Naive B cell (primary cell): ENCODE data around the gene PCSK6. TPM values are rescaled to one million over a fixed set of nuclear protein-coding genes. Genes with fewer than 3 reads are reported as not detected.
"Not testable (repeated sequence)": the region's sequence is repeated elsewhere in the genome, so short reads cannot be mapped to it uniquely, and the experiment has no call there.

Experiments
- ATAC-seq, 2 donors: fragments of 150-1000 bp; cut with Tn5 transposase; 2 replicates each; pipeline ENCODE4 v1.10.0; 2021; ENCODE audit warnings: low read depth in 2 of 2, mild to moderate bottlenecking in 2 of 2, moderate library complexity in 2 of 2
- DNase-seq: peaks from one replicate; pipeline ENCODE4 v3.0.0; 2022
- H3K27ac Mint-ChIP-seq, 6 donors: one replicate each; pipeline ENCODE4 v1.8.0; 2020 to 2022; ENCODE audit warnings: mild to moderate bottlenecking in 6 of 6, mixed read lengths in 6 of 6, moderate library complexity in 5 of 6, inconsistent platforms in 2 of 6
- H3K27me3 Mint-ChIP-seq, 3 donors: one replicate each; pipeline ENCODE4 v1.8.0; 2021 to 2022; ENCODE audit warnings: mixed read lengths in 3 of 3, mild to moderate bottlenecking in 1 of 3
- H3K36me3 Mint-ChIP-seq, 2 donors: one replicate each; pipeline ENCODE4 v1.8.0; 2020 to 2022; ENCODE audit warnings: mixed read lengths in 2 of 2, inconsistent platforms in 1 of 2, mild to moderate bottlenecking in 1 of 2
- H3K4me1 Mint-ChIP-seq, 3 donors: one replicate each; pipeline ENCODE4 v1.8.0; 2020 to 2022; ENCODE audit warnings: mixed read lengths in 3 of 3, inconsistent platforms in 1 of 3, mild to moderate bottlenecking in 1 of 3, moderate library complexity in 1 of 3
- H3K4me3 Mint-ChIP-seq, 8 donors: one replicate each; pipeline ENCODE4 v1.8.0; 2020 to 2022; ENCODE audit warnings: mild to moderate bottlenecking in 8 of 8, mixed read lengths in 8 of 8, moderate library complexity in 8 of 8, inconsistent platforms in 2 of 8
- H3K9me3 Mint-ChIP-seq, 7 donors: one replicate each; pipeline ENCODE4 v1.8.0; 2020 to 2022; ENCODE audit warnings: mixed read lengths in 7 of 7, mild to moderate bottlenecking in 5 of 7, inconsistent platforms in 2 of 7, moderate library complexity in 1 of 7
- polyA plus RNA-seq, 6 donors: library from polyadenylated mRNA; unstranded; fragments of 300-500 nt; fragmentation: Illumina TruSeq; gene quantifications; one replicate each; pipeline ENCODE4 v1.2.3, GENCODE V29; 2021; ENCODE audit warnings: low read depth in 6 of 6

Gene PCSK6
- polyA plus RNA-seq, 6 donors from 2014 or later, result 0.78 to 1.4 (median 0.96) TPM; not detected in 1

DNA sequence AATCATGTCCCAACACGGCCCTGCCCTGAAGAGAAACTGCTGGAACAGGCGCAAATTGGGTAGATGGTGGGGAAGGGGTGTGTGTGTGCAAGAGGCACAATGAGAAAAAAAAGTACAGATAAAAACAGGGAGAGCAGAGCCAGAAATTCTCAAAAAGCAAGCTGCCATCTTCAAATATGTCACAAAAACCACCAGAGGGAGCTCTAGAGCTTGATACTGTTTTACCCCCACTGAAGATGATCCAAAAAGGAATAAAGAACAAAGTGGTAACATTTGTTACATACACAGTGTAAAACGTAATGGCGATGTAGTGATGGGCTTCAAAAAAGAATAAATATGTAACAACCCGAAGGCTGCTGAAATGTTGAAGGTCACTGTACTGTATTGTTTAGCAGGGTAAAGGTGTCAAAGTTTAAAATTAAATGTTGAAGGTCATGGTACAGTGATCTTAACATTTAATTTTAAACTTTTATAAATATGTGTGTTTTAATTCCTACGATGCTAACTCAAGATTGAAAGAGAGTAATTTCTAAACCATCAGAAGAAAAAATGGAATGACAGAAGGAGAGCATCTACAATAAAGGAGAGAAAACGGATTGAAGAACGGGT lies 200.5 kb downstream of the PCSK6 start:
- peak; percentile 57 to 74 for ATAC-seq
- Mint-ChIP-seq H3K36me3 (peaks cover 17 to 20% of the 10 kb centered on the region in 2 donors), H3K27ac (peak overlapping the region in 4 of 6 donors; percentile 2 to 71 (median 44)), H3K4me1 (peaks cover 31 to 47% (median 34%) of the 10 kb centered on the region in 3 donors), H3K27me3 (no peaks in the 10 kb centered on the region), H3K9me3 (no peaks in the 10 kb centered on the region), H3K4me3 (peak overlapping the region in 3 of 8 donors; percentile 7 to 26 (median 26))
- peak; percentile 58 for DNase-seq

DNA sequence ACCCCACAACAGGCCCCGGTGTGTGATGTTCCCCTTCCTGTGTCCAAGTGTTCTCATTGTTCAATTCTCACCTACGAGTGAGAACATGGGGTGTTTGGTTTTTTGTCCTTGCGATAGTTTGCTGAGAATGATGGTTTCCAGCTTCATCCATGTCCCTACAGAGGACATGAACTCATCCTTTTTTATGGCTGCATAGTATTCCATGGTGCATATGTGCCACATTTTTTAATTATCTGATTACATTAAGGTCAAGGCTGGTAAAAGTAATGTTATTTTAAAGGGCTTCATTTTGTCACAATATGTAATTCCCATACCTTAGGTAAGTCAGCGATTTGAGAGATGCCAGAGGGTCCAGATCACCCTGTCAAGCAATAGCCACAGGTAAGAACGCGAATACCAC lies 202.2 kb downstream of the PCSK6 start:
- not testable (repeated sequence) for DNase-seq, H3K4me3 Mint-ChIP-seq, ATAC-seq, H3K9me3 Mint-ChIP-seq, H3K27ac Mint-ChIP-seq, H3K27me3 Mint-ChIP-seq
- H3K4me1 Mint-ChIP-seq, result peaks cover 19 to 34% (median 22%) of the 10 kb centered on the region in 3 donors
- H3K36me3 Mint-ChIP-seq, result peaks cover 20 to 24% of the 10 kb centered on the region in 2 donors

DNA sequence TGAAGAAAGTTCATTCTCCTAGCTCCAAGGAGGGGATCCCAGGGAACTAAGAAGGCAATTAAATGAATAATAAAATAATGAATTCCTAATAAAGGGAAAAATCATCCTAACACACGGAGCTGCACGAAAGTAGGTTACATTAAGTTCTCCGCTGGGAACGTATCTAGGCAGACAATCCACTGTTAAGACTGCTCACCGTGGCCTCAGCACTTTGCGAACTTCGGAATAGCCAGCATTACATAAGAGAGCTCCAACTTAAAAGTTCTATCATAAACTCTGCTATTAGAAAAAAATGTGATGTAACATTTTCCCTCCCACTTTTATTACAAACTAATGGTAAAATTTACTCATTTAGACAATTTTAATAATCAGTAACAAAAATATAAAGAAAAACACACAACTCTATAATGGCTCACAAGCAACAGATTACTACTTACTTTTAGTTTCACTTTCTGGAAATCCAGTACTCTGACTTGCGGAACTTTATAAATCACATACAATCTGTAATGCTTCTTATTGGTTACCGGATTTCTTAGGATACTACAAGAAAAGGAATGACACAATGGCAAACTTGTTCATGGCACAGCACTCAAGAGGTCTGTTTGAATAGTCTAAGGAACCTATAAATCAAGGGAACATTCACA lies 202.9 kb downstream of the PCSK6 start:
- Mint-ChIP-seq H3K36me3 (peaks cover 24 to 28% of the 10 kb centered on the region in 2 donors), H3K4me3 (no peak overlapping the region), H3K4me1 (peaks cover 19 to 28% (median 22%) of the 10 kb centered on the region in 3 donors), H3K27ac (no peak overlapping the region), H3K9me3 (no peaks in the 10 kb centered on the region), H3K27me3 (no peaks in the 10 kb centered on the region)
- no peak for ATAC-seq
- no peak for DNase-seq

DNA sequence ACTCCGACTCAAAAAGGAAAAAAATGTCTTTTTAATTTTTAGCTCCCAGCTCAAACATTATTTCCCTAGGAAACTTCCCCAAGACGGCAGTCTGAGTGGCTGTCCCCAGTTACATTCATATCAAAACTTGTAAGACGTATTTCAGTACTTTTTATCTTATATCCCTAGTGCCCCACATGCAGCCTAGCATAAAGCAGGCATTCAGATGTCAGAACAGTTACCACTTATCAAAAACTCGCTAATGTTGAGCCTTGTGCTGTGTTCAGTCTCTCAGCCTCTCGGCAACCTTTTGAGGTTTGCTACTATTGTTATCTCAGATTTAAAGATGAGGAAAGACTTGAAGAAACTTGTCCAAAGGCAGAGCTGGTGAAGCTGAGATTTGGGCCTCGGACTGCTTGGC lies 205.6 kb downstream of the PCSK6 start:
- ATAC-seq, result no peak
- DNase-seq, result no peak
- Mint-ChIP-seq H3K4me1 (peaks cover 8 to 15% (median 9%) of the 10 kb centered on the region in 3 donors), H3K36me3 (peaks cover 13 to 17% of the 10 kb centered on the region in 2 donors), H3K9me3 (no peaks in the 10 kb centered on the region), H3K27ac (peak overlapping the region in 1 of 6 donors; percentile 35), H3K27me3 (no peaks in the 10 kb centered on the region), H3K4me3 (peak overlapping the region in 1 of 8 donors; percentile 18)

DNA sequence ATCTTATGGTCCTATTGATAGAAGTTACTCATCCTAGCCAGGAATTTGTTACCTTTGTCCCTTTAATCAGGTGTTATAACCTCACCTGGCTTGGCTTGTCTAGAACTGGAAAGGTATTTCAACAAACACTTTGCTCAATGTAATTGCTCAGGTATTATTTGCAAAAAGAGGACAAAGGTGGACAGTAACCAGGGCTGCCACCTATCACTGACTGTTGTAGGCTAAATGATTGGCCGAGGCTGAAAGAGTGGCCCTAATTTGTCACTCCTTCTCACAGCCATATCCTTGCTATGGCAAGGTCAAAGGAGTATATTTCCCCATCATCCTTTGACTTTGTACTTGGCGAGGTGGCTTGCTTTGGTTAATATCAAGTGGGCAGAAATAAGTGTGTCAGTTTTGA lies 209.5 kb downstream of the PCSK6 start:
- peaks cover 8 to 20% (median 12%) of the 10 kb centered on the region in 3 donors for H3K4me1 Mint-ChIP-seq
- no peaks in the 10 kb centered on the region for H3K27me3 Mint-ChIP-seq
- peak overlapping the region in 2 of 6 donors; percentile 55 to 76 for H3K27ac Mint-ChIP-seq
- no peak for DNase-seq
- H3K9me3 Mint-ChIP-seq, result no peaks in the 10 kb centered on the region
- ATAC-seq, result no peak
- H3K36me3 Mint-ChIP-seq, result peaks cover 8 to 15% of the 10 kb centered on the region in 2 donors
- H3K4me3 Mint-ChIP-seq, result peak overlapping the region in 2 of 8 donors; percentile 41 to 100

DNA sequence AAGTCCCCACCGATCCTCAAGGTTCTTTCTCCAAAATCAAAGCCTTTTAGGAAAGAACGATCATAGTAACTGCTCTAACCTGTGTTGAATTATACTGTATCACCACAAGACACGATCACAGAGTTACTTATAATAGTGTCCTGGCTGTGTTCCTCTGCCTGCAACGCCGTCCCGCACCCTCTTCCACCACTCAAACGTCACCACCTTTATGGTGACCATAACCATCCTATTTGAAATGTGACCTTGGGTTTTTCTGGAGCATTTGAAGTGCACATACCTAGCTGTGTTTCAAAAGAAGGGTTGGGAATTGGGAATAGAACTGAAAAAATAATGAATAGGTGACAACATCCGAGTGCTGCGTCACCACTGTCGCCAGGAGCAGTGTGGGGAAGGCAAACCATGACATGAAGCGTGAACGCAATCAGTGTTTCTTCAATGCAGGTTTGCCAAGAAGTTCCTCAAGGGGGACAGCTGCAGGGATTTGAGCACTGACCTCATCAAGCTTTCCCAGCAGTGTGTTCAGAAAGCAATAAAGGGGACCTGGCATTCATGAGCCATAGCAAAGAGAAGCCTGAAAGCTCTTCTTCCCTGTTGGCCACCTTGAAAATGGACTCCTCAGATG lies 211.5 kb downstream of the PCSK6 start:
- Mint-ChIP-seq H3K27me3 (no peaks in the 10 kb centered on the region), H3K36me3 (peaks cover 28 to 32% of the 10 kb centered on the region in 2 donors), H3K4me1 (peaks cover 12 to 20% (median 13%) of the 10 kb centered on the region in 3 donors), H3K4me3 (peak overlapping the region; percentile 84 to 100 (median 92)), H3K9me3 (no peaks in the 10 kb centered on the region), H3K27ac (peak overlapping the region in 5 of 6 donors; percentile 90 to 96 (median 91))
- DNase-seq (no peak), ATAC-seq (no peak)

DNA sequence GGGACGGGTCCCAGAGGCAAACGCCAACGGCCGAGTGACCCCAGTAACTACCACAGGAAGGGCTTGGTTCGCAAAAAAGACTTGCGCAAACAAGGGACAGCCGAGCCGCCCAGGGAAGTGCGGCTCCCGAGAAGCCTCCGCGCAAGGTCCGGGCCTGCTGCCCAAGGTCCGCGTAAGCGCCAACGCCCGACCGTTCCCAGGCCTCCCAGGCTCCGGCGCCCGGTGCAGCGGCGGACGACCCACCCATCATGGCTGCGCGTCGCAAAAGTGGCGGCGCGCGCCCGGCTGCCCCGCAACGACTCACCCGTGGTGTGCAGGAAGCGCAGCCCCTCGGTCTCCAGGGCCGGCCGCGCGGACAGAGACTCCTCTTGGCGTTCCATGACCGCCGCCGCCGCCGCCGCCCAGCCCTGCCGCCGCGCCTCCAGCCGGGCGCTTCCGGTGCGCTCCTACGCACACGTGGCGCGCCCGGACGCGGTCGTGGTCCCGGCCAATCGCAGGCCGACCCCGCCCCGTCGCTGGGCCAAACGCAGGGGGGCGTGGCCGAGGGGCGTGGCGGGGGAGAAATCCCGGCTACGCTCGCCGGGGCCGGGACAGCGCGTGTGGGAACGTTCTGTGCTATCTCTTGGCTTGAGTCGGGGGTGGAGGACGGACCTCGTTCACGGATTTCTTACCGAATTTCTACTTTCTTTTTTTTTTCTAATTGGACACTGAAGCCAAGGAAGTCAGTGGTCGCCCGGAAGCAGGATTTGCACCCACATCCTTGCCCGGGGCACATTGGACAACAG lies 212.3 kb downstream of the PCSK6 start, which contains the start of gene SELENOS:
Gene SELENOS, minus strand, starts transcription at position 448 of the 785 bp plus-strand sequence. Its CDS starts 68 bp downstream, at position 380.
- Mint-ChIP-seq H3K27me3 (no peaks in the 10 kb centered on the region), H3K36me3 (peaks cover 28 to 33% of the 10 kb centered on the region in 2 donors), H3K27ac (peak within 1 kb of the TSS; percentile 90 to 97 (median 94)), H3K4me3 (peak within 1 kb of the TSS; percentile 84 to 100 (median 92)), H3K9me3 (no peaks in the 10 kb centered on the region), H3K4me1 (peaks cover 12 to 20% (median 13%) of the 10 kb centered on the region in 3 donors)
- DNase-seq (peak; percentile 89), ATAC-seq (peak; percentile 98)

DNA sequence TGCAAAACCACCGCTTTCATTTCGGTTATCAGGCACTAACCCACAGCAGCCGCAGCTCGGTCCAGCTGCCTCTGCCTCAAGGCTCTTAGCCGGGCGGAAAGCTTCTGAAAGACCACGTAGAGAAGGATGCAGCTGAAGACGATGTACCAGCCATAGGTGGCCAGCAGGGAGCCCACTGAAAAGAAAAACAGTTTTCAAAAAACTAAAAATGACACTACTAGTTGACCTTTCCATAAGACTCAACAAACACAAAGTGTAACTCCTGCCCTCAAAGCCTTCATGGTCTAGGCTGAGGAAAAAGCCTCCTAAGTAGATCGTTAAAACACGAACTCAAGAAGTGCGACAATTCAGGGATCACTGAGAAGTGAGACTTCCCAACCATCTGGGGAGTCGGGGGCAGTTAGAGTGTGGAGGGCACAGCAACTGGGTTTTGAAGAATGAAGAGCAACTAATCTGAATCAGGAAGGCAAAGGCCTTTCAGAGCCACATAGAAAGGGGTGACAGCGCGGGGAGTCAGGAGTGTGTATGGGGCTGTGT lies 212.9 kb downstream of the PCSK6 start:
- DNase-seq, result no peak
- Mint-ChIP-seq H3K4me3 (peak overlapping the region; percentile 84 to 100 (median 92)), H3K4me1 (peaks cover 11 to 20% (median 12%) of the 10 kb centered on the region in 3 donors), H3K27me3 (no peaks in the 10 kb centered on the region), H3K27ac (peak overlapping the region; percentile 86 to 97 (median 92)), H3K36me3 (peaks cover 24 to 27% of the 10 kb centered on the region in 2 donors), H3K9me3 (no peaks in the 10 kb centered on the region)
- ATAC-seq, result no peak

DNA sequence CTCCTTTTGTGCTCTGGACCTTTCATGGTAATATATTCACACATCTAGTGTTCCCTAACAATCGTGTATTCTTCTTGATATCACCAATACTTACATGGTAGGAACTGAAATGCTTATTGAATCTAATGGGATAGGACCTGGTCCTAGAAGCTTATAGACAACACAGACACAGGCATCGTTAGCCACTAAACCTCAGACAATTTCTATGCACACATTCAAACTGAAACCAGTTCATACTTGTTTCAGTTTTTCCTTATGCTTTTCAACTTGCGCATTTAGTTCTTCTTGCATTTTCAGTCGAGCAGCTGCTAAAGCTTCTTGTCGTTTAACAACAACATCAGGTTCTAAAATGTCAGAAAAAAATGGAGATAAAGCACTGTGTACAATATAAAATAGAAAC lies 214.5 kb downstream of the PCSK6 start:
- ATAC-seq, result no peak
- no peaks in the 10 kb centered on the region for H3K9me3 Mint-ChIP-seq
- peak overlapping the region in 3 of 8 donors; percentile 16 to 75 (median 69) for H3K4me3 Mint-ChIP-seq
- DNase-seq, result no peak
- peaks cover 11 to 20% (median 12%) of the 10 kb centered on the region in 3 donors for H3K4me1 Mint-ChIP-seq
- no peaks in the 10 kb centered on the region for H3K27me3 Mint-ChIP-seq
- peaks cover 29 to 33% of the 10 kb centered on the region in 2 donors for H3K36me3 Mint-ChIP-seq
- H3K27ac Mint-ChIP-seq, result no peak overlapping the region

DNA sequence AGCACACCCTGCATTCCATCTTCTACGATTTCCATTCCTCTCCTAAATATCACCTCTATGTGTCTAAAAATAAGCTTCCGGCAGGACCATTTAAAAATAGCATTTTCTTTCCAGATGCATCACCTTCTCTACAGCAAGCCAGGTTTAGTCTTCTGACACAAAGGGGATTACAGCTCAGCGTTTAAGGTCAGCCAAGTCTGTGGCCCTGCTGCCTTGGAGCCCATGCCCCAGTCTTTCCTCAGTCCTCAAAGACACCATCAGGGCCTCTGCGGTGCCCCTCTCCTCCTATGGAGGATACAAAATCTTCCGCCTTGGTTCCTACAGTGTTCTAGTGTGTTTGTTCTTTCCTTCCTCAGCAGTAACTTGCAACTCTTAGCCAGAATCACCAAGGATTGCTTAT lies 216.0 kb downstream of the PCSK6 start:
- Mint-ChIP-seq H3K27ac (peak overlapping the region in 1 of 6 donors; percentile 55), H3K9me3 (no peaks in the 10 kb centered on the region), H3K4me3 (peak overlapping the region in 2 of 8 donors; percentile 18 to 21), H3K36me3 (peaks cover 36 to 38% of the 10 kb centered on the region in 2 donors), H3K4me1 (peaks cover 11 to 20% (median 12%) of the 10 kb centered on the region in 3 donors), H3K27me3 (no peaks in the 10 kb centered on the region)
- ATAC-seq (no peak), DNase-seq (no peak)

DNA sequence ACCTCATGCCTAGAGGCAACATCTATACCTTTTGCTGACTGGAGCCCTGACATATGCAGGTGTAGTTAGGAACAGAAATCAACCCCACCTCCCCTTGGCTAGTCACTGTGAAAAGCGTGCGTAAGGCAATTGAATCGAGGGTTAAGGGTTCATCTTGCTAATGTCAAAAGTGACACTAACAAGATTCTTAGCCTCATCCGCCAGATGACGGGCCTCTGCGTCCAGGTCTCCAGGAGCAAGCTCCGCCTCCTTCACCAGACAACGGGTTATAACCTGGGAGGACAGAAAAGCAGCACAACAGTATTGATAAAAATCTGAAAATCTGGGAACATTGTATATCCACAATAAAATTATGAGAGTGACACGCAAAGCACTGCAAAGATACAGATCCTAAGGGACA lies 216.9 kb downstream of the PCSK6 start:
- H3K36me3 Mint-ChIP-seq, result peaks cover 36 to 38% of the 10 kb centered on the region in 2 donors
- DNase-seq (no peak), ATAC-seq (no peak)
- H3K4me3 Mint-ChIP-seq, result no peak overlapping the region
- H3K4me1 Mint-ChIP-seq, result peaks cover 11 to 12% (median 12%) of the 10 kb centered on the region in 3 donors
- no peaks in the 10 kb centered on the region for H3K27me3 Mint-ChIP-seq
- no peaks in the 10 kb centered on the region for H3K9me3 Mint-ChIP-seq
- peak overlapping the region in 1 of 6 donors; percentile 73 for H3K27ac Mint-ChIP-seq

DNA sequence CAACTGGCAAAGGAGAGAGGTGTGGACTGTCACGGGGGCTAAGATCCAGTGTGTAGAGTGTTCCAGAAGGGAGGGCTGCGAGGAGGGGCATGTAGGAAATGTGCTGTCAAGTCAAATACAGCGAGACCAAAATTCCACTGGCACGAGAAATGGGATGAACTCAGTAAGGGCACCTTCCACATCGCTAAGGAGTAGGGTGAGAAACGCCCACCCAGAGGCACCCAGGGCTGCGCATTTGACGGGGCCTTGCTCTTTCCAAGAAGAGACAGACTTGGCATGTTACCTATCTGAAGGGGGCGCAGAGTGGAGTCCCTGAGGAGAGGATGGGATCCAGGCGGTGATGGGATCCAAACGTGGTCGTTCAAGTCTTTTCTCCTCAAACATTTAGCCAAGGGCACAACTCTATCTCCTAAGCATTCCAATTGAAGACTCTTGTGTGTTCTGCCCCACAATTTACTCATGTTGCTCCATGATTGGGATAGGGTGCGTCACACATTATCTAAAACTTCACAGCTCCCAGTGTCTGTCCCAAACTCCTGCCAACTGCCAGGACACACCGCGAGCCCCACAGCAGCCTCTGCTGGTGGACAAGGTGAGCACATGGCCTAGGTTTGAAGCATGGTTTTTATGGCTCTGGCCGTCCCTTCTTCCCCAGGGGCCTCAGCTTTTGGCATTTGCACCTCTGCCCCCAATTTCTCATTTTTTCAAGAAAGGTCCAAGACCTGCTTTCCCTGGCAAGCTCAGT lies 219.9 kb downstream of the PCSK6 start:
- Mint-ChIP-seq H3K4me1 (peaks cover 0 to 6% (median 0%) of the 10 kb centered on the region in 3 donors), H3K4me3 (peak overlapping the region in 2 of 8 donors; percentile 5 to 26), H3K36me3 (peaks cover 31 to 33% of the 10 kb centered on the region in 2 donors), H3K27me3 (no peaks in the 10 kb centered on the region), H3K27ac (peak overlapping the region in 2 of 6 donors; percentile 3 to 16), H3K9me3 (no peaks in the 10 kb centered on the region)
- ATAC-seq, result no peak
- DNase-seq, result no peak
